ENCODE results near the gene KRT9. TPM values are rescaled to one million over a fixed set of nuclear protein-coding genes. Genes with fewer than 3 reads are reported as not detected.
A peak's percentile ranks its signal among the peaks of the same experiment; 100 is the strongest.
"Not testable (repeated sequence)": the region's sequence is repeated elsewhere in the genome, so short reads cannot be mapped to it uniquely, and the experiment has no call there.

KRT9 gene
- total and polyA plus RNA-seq, 2 donors (not counting 1 experiment from before 2014, with no cell fraction given): not detected

DNA sequence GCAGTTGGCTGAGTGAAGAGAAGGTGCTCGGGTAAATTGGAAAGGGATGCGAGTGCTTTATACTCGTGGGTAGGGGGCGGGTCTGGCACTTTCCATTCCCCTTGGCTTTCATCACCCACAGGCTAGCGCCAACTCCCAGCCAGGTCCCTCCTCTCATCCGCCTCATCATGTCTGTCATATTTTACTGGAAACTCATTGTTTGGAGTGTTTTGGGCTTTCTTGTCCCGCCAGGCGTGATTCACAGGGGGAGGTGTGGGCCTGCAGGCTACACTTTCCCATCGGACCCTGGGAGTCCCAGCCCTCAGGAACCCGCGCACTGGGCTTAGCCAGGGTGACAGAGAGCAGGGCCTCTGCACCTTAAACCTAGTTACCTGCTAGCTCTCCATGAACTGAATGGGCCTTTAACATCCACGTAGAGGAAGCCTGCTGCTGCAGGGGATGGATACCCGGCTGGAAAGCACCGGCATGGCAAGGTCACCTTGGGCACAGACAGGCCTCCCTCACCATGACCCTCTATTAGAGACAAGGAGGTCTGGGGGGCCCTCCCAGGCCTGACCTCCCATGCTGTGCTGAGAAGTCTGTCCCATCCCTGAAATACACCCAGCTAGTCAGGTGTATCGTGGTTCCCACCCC lies 15.1 kb upstream of the KRT9 start, which contains the start of gene KRT14:
Gene KRT14 (minus strand): TSS at position 33 of the 633 bp plus-strand sequence. CDS start 61 bp downstream, outside the sequence.
- H3K9me3 ChIP-seq (ENCODE audit: control insufficient read depth, insufficient read depth, low read depth, low read length): no peaks in the 10 kb centered on the region
- no peak within 1 kb of the TSS for H3K4me2 ChIP-seq (ENCODE audit: extremely low read depth, insufficient read depth, low read length)
- no peaks in the 10 kb centered on the region for H3K36me3 ChIP-seq (ENCODE audit: control insufficient read depth, insufficient read depth, low read length)
- H3K27ac ChIP-seq (ENCODE audit: insufficient read depth, low read length): no peak within 1 kb of the TSS
- no peaks in the 10 kb centered on the region for H3K79me2 ChIP-seq (ENCODE audit: control insufficient read depth, insufficient read depth, low read length)
- no peaks in the 10 kb centered on the region for H3K27me3 ChIP-seq (ENCODE audit: control insufficient read depth, insufficient read depth, low read length)
- no peak within 1 kb of the TSS for H3K4me3 ChIP-seq (replicated peaks in 1 of 4; ENCODE audit: control extremely low read depth in 1 of 4, insufficient read depth in 1 of 4, low read depth in 3 of 4, low read length in 4 of 4)
- no peaks in the 10 kb centered on the region for H4K20me1 ChIP-seq (ENCODE audit: control insufficient read depth, extremely low read depth, insufficient read depth, low read length)
- H3K4me1 ChIP-seq (ENCODE audit: control insufficient read depth, extremely low read depth, insufficient read depth, low read length): no peaks in the 10 kb centered on the region
- TF ChIP-seq CTCF (conservative IDR thresholded peaks at IDR 0.05 in 1 of 2, IDR thresholded peaks at IDR 0.05 in 1 of 2; ENCODE audit: low read depth in 1 of 2, low read length in 2 of 2) (no peak), EZH2 (IDR thresholded peaks at IDR 0.05; ENCODE audit: low read length, missing control alignments) (no peak)
- no peak within 1 kb of the TSS for H3K9ac ChIP-seq (ENCODE audit: insufficient read depth, low read length)
- DNase-seq (ENCODE audit: low read depth in 2 of 2): peak in 1 of 2 donors; percentile 3
- no peak within 1 kb of the TSS for H2AFZ ChIP-seq (ENCODE audit: low read length)

DNA sequence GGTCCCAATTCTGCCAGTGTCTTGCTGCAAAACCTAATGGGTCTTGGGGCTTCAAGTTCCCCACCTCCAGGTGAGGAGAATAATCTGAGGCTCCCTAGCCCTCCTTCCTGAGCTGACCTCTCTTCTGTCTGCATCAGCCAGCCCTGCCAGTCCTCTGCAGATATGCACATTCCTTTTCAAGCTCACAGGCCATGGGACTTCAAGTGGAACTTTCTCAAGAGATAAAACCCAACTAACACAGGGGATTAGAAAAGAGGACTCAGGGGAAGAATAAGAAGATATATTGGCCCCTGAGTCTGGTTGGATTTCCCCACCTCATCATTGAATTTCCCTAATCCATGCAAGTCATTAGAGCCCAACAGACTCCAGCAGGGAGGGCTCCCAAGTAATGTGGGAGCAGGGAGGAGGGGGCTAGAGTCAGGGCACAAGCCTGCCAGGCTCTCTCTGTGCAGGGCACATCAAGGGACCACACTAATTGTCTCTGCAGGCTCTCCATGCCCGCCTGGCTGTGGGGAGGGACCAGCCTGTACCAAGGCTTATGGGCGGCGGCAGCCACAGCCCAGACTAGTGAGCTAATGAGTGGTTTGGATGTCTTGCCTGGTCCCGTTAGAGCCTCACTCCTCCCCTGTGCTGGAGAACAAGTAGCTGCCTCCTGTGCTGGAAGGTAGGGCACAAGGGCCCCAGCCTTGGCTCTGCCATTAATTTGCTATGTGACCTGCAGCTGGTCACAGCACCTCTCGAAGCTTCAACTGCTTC lies 13.6 kb upstream of the KRT9 start:
- Histone ChIP-seq H3K36me3 (ENCODE audit: control insufficient read depth, insufficient read depth, low read length) (no peaks in the 10 kb centered on the region), H3K9me3 (ENCODE audit: control insufficient read depth, insufficient read depth, low read depth, low read length) (no peaks in the 10 kb centered on the region), H3K4me3 (replicated peaks in 1 of 4; ENCODE audit: control extremely low read depth in 1 of 4, insufficient read depth in 1 of 4, low read depth in 3 of 4, low read length in 4 of 4) (no peak overlapping the region), H3K27me3 (ENCODE audit: control insufficient read depth, insufficient read depth, low read length) (no peaks in the 10 kb centered on the region), H4K20me1 (ENCODE audit: control insufficient read depth, extremely low read depth, insufficient read depth, low read length) (no peaks in the 10 kb centered on the region), H3K4me2 (ENCODE audit: extremely low read depth, insufficient read depth, low read length) (no peak overlapping the region), H2AFZ (ENCODE audit: low read length) (no peak overlapping the region), H3K79me2 (ENCODE audit: control insufficient read depth, insufficient read depth, low read length) (no peaks in the 10 kb centered on the region), H3K4me1 (ENCODE audit: control insufficient read depth, extremely low read depth, insufficient read depth, low read length) (no peaks in the 10 kb centered on the region), H3K27ac (ENCODE audit: insufficient read depth, low read length) (no peak overlapping the region), H3K9ac (ENCODE audit: insufficient read depth, low read length) (no peak overlapping the region)
- TF ChIP-seq EZH2 (IDR thresholded peaks at IDR 0.05; ENCODE audit: low read length, missing control alignments) (no peak), CTCF (conservative IDR thresholded peaks at IDR 0.05 in 1 of 2, IDR thresholded peaks at IDR 0.05 in 1 of 2; ENCODE audit: low read depth in 1 of 2, low read length in 2 of 2) (no peak)
- DNase-seq (ENCODE audit: low read depth in 2 of 2): no peak

GRCh38 chr17:41584331-41584927 lies 12.6 kb upstream of the KRT9 start:
- H3K9ac ChIP-seq (ENCODE audit: insufficient read depth, low read length); H3K4me3 ChIP-seq (replicated peaks in 1 of 4; ENCODE audit: control extremely low read depth in 1 of 4, insufficient read depth in 1 of 4, low read depth in 3 of 4, low read length in 4 of 4); H3K36me3 ChIP-seq (ENCODE audit: control insufficient read depth, insufficient read depth, low read length); H3K79me2 ChIP-seq (ENCODE audit: control insufficient read depth, insufficient read depth, low read length); H3K4me2 ChIP-seq (ENCODE audit: extremely low read depth, insufficient read depth, low read length); H3K9me3 ChIP-seq (ENCODE audit: control insufficient read depth, insufficient read depth, low read depth, low read length); H3K4me1 ChIP-seq (ENCODE audit: control insufficient read depth, extremely low read depth, insufficient read depth, low read length); H2AFZ ChIP-seq (ENCODE audit: low read length); DNase-seq (ENCODE audit: low read depth in 2 of 2); H3K27ac ChIP-seq (ENCODE audit: insufficient read depth, low read length); H4K20me1 ChIP-seq (ENCODE audit: control insufficient read depth, extremely low read depth, insufficient read depth, low read length); H3K27me3 ChIP-seq (ENCODE audit: control insufficient read depth, insufficient read depth, low read length): not testable (repeated sequence)
